WTC11 (cell line): ENCODE results near the gene MCF2L2.

Experiments
- CREB1 ChIP-seq: sonication (generic); formaldehyde crosslinking; IDR thresholded peaks from 2 replicates; pipeline ENCODE4 v1.8.0; 2023; ENCODE audit warnings: mild to moderate bottlenecking, missing genetic modification reagents
- TF ChIP-seq, protein P1 (sequence below): fragments of 200-600 bp; IDR thresholded peaks from 2 replicates; pipeline ENCODE4 v1.8.0; 2022; ENCODE audit warnings: antibody characterized with exemption

GRCh38 chr3:183312433-183312832, 116.0 kb downstream of the MCF2L2 start:
- TF ChIP-seq, protein P1, sequence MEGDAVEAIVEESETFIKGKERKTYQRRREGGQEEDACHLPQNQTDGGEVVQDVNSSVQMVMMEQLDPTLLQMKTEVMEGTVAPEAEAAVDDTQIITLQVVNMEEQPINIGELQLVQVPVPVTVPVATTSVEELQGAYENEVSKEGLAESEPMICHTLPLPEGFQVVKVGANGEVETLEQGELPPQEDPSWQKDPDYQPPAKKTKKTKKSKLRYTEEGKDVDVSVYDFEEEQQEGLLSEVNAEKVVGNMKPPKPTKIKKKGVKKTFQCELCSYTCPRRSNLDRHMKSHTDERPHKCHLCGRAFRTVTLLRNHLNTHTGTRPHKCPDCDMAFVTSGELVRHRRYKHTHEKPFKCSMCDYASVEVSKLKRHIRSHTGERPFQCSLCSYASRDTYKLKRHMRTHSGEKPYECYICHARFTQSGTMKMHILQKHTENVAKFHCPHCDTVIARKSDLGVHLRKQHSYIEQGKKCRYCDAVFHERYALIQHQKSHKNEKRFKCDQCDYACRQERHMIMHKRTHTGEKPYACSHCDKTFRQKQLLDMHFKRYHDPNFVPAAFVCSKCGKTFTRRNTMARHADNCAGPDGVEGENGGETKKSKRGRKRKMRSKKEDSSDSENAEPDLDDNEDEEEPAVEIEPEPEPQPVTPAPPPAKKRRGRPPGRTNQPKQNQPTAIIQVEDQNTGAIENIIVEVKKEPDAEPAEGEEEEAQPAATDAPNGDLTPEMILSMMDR, result no peak
- TF ChIP-seq CREB1 (CRISPR knock-in tag), result no peak
